Kidney epithelial cell (primary cell): ENCODE measurements around the gene CCN6. TPM values are rescaled to one million over a fixed set of nuclear protein-coding genes. Genes with fewer than 3 reads are reported as not detected.
"Not testable (repeated sequence)": the region's sequence is repeated elsewhere in the genome, so short reads cannot be mapped to it uniquely, and the experiment has no call there.

ENCODE experiments used
- DNase-seq: peaks from one replicate; pipeline ENCODE4 v3.0.0-alpha.2; 2010; ENCODE audit warnings: low read depth
- H3K27me3 ChIP-seq: 2 replicates; pipeline ENCODE4 v1.6.0; 2011; ENCODE audit warnings: low read length; ENCODE audit not compliant: control insufficient read depth, insufficient read depth
- H3K36me3 ChIP-seq: 2 replicates; pipeline ENCODE4 v1.5.1; 2011; ENCODE audit warnings: low read length; ENCODE audit not compliant: control insufficient read depth, insufficient read depth
- H3K4me3 ChIP-seq: 2 replicates; pipeline ENCODE4 v1.5.1; 2011; ENCODE audit warnings: low read depth, mild to moderate bottlenecking, control low read depth, low read length
- total RNA-seq: library from RNA; depleted of rRNA; stranded (reverse); fragments of >200 nt; gene quantifications from 2 replicates; pipeline ENCODE4 v1.2.3, GENCODE V29; 2015
- TF ChIP-seq, protein P1 (sequence below): IDR thresholded peaks from 2 replicates; pipeline ENCODE4 v1.5.1; 2011; ENCODE audit warnings: mild to moderate bottlenecking, moderate library complexity, low read length, control low read depth, inconsistent platforms; ENCODE audit not compliant: insufficient read depth, poor library complexity, severe bottlenecking

CCN6 gene
- total RNA-seq, 1 donor from 2014 or later: 1.5 TPM

DNA sequence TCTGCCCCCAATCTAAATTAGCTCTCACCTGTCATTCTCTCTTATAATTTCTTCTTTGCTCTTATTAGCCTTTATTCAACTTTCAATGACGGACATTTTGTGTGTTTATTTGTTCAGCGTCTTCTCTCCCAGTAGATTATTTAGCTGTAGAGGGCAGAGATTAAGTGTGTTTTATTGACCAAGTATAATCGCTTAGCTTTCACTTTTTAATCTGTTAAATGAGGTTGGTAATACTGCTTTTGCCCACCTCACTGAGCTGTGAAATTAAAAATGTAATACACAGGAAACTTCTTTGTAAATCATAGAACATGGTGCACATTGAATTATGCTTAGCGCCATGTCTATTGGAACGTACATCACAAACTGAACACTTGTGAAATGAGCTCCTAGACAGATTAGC is 3.5 kb upstream of the CCN6 start:
- H3K27me3 ChIP-seq: no peaks in the 10 kb centered on the region
- TF ChIP-seq, protein P1, sequence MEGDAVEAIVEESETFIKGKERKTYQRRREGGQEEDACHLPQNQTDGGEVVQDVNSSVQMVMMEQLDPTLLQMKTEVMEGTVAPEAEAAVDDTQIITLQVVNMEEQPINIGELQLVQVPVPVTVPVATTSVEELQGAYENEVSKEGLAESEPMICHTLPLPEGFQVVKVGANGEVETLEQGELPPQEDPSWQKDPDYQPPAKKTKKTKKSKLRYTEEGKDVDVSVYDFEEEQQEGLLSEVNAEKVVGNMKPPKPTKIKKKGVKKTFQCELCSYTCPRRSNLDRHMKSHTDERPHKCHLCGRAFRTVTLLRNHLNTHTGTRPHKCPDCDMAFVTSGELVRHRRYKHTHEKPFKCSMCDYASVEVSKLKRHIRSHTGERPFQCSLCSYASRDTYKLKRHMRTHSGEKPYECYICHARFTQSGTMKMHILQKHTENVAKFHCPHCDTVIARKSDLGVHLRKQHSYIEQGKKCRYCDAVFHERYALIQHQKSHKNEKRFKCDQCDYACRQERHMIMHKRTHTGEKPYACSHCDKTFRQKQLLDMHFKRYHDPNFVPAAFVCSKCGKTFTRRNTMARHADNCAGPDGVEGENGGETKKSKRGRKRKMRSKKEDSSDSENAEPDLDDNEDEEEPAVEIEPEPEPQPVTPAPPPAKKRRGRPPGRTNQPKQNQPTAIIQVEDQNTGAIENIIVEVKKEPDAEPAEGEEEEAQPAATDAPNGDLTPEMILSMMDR: no peak

DNA sequence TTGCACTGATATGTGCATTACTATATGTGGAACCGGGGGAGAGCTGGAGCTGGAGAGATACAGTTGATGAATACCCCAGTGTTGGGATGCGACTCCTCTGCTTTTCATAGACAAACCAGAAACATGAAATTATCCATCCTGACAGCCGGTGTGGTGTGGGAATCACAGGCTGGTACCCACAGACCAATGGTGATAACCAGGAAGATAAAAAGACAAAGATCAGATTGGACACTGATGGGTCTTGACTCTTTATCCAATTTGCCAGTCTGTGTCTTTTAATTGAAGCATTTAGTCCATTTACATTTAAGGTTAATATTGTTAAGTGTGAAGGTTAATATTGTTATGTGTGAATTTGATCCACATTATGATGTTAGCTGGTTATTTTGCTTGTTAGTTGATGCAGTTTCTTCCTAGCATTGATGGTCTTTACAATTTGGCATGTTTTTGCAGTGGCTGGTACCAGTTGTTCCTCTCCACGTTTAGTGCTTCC is 2.6 kb upstream of the CCN6 start:
- not testable (repeated sequence) for H3K4me3 ChIP-seq, H3K36me3 ChIP-seq, H3K27me3 ChIP-seq, DNase-seq

More for the DNA sequence above, 3.5 kb upstream of the CCN6 start:
- DNase-seq: no peak
- Histone ChIP-seq H3K4me3 (no peak overlapping the region), H3K36me3 (no peaks in the 10 kb centered on the region)

DNA sequence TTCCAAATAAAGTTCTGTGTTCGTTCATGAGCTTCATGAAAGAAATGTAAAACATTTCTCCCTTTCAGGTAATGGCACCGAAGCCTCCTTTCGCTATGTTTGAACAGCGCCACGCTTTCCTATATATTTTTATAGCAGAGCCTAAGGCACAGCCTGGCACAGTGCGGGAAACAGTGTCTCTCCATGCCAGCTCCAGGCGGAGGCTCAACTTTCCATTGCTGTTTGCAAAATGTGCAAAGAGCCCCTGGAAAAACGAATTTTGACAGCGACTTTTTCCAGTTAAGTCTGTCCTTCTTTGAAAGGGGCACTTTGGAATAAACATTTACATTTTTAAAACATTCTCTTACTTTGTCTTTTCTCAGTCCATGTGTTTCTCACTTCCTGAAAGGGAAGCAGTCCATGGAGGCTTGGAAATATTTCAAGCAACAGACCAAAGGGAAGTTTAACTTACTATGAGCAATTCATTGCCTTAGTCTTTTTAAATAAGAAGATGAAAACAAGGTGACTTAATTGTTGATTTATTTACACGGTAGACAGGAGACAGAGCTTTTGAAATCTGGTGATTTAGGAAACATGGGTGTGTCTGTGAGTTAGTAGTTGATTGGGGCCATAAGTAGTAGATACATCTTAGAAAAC is 769 bp downstream of the CCN6 start:
- H3K4me3 ChIP-seq: no peak overlapping the region
- H3K27me3 ChIP-seq: no peaks in the 10 kb centered on the region
- H3K36me3 ChIP-seq: no peaks in the 10 kb centered on the region
- no peak for DNase-seq
- TF ChIP-seq, protein P1: no peak

DNA sequence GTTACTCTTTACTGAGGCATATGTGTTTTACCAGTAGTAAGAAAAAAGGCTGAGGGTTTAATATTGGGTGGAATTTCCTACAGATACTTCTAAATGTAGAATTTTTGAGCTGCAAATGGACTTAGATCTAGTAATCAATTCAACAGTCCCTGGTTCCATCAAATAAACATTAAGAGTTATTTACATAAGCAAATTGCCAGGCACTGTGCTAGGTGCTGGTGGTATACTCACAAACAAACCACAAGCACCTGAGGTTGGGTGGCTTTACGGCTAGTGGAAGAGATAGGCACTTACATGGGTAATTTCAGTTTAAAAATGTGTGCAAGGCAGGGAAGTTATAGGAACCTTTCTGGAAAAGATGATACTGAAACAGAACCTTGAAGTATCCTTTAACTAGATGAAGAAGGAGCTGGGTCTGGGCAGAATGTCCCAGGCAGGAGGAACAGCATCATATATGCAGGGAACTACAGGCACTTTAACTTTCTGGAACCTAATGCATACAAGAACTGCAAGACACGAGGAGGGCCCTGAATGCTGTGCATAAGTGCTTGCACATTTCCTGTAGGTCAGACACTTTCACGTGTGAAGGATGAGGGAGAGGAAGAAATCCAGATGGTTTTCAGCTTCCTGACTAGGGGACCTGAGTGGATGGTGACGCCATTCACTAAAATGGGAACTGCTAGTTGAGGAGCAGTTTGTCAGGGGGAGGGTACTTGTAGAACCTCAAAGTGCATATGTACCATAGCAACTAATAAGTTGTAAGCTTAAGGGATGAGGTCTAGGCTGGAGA is 4.5 kb downstream of the CCN6 start:
- no peaks in the 10 kb centered on the region for H3K27me3 ChIP-seq
- no peaks in the 10 kb centered on the region for H3K36me3 ChIP-seq
- TF ChIP-seq, protein P1: no peak
- H3K4me3 ChIP-seq: no peak overlapping the region
- DNase-seq: no peak

DNA sequence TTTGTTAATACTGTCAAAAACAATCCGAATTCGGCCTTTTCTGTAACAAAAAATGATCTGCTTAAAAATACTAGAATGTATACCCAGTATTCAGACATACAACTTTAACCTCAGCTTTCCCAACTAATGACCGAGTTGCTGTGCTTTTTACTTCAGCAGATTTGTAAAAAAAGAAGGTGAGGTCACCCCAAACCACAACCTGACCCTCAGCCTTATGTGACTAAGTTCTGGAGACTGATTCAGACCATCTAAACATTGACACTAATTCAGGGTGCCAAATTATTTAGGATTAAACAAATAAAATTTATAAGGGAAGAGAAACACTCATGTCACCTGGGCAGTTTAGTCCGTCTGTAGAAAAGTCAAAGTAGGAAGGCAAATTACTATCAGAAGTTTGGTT is 7.7 kb downstream of the CCN6 start:
- DNase-seq: no peak
- Histone ChIP-seq H3K36me3 (no peaks in the 10 kb centered on the region), H3K27me3 (no peaks in the 10 kb centered on the region), H3K4me3 (no peak overlapping the region)
- TF ChIP-seq, protein P1: no peak

DNA sequence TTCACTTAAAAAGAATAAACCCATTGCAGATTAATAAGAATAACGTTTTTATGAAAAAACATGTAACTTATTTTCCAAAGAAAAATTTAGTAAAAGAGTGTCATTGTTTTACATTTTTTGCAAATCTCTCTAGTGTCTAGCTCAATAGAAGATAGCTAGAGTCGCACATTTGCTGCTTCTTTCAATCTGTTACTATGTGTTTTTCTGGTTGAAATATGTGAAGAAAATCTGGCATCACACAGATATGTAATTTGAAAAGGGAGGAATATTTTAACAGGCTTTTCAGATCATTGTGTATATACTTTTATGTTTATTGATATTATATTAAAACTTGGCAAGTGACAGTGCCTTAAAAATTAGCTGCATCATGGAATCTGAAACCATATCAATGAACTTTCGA is 9.1 kb downstream of the CCN6 start:
- TF ChIP-seq, protein P1: no peak
- Histone ChIP-seq H3K36me3 (no peaks in the 10 kb centered on the region), H3K4me3 (no peak overlapping the region), H3K27me3 (no peaks in the 10 kb centered on the region)
- no peak for DNase-seq
